Ascending aorta (tissue), 2 donors: ENCODE data around the gene CBLC. TPM values are rescaled to one million over a fixed set of nuclear protein-coding genes. Genes with fewer than 3 reads are reported as not detected.

ENCODE experiments used
- DNase-seq, 2 donors: peaks; one replicate each; pipeline ENCODE4 v3.0.0-alpha.2; 2019; ENCODE audit warnings: low spot score in 2 of 2
- H3K27ac ChIP-seq, 2 donors: fragments of 200-600 bp; sonication (generic); one replicate each; pipeline ENCODE4 v1.5.1; 2016 to 2017; ENCODE audit warnings: mild to moderate bottlenecking in 1 of 2
- H3K27me3 ChIP-seq: fragments of 200-600 bp; sonication (generic); one replicate; pipeline ENCODE4 v1.5.1; 2017
- H3K36me3 ChIP-seq, 2 donors: fragments of 200-600 bp; sonication (generic); one replicate each; pipeline ENCODE4 v1.5.1; 2016
- H3K4me1 ChIP-seq, 2 donors: fragments of 200-600 bp; sonication (generic); one replicate each; pipeline ENCODE4 v1.5.1; 2016 to 2017; ENCODE audit warnings: mild to moderate bottlenecking in 1 of 2
- H3K4me3 ChIP-seq, 2 donors: fragments of 200-600 bp; sonication (generic); one replicate each; pipeline ENCODE4 v1.5.1; 2016 to 2017; ENCODE audit warnings: mild to moderate bottlenecking in 1 of 2
- H3K9me3 ChIP-seq, 2 donors: fragments of 200-600 bp; sonication (generic); one replicate each; pipeline ENCODE4 v1.5.1; 2016
- CTCF ChIP-seq, 3 experiments: fragments of 200-600 bp in 2 of 3; fragments of 450-650 bp in 1 of 3; sonication (generic) in 2 of 3; IDR thresholded peaks; one replicate each; pipeline ENCODE4 v1.5.1; 2016 to 2019; ENCODE audit warnings: antibody characterized with exemption in 3 of 3, mild to moderate bottlenecking in 1 of 3, moderate library complexity in 1 of 3
- intact Hi-C: fragments of 100-400 bp; cut with DNase I; formaldehyde crosslinking; loops from one replicate; pipeline ENCODE4 v1.15.1; 2023
- total RNA-seq: library from RNA; depleted of rRNA; stranded (reverse); fragments of >200 nt; gene quantifications from one replicate; pipeline ENCODE4 v1.1.0, GENCODE V29; 2016

CBLC gene
- total RNA-seq, 1 donor from 2014 or later = not detected

- no peaks in the 10 kb centered on the region for H3K36me3 ChIP-seq
- H3K4me3 ChIP-seq = no peak overlapping the region
- peaks cover 5 to 8% of the 10 kb centered on the region in 2 donors for H3K4me1 ChIP-seq
- no peak overlapping the region for H3K27ac ChIP-seq
- no peak for DNase-seq
- TF ChIP-seq CTCF (IDR thresholded peaks at IDR 0.05) = no peak
- intact Hi-C loops = no loop called here
- H3K27me3 ChIP-seq = no peaks in the 10 kb centered on the region
- no peaks in the 10 kb centered on the region for H3K9me3 ChIP-seq
Observed at GRCh38 chr19:44803442-44804428, 26.0 kb downstream of the CBLC start.

DNA sequence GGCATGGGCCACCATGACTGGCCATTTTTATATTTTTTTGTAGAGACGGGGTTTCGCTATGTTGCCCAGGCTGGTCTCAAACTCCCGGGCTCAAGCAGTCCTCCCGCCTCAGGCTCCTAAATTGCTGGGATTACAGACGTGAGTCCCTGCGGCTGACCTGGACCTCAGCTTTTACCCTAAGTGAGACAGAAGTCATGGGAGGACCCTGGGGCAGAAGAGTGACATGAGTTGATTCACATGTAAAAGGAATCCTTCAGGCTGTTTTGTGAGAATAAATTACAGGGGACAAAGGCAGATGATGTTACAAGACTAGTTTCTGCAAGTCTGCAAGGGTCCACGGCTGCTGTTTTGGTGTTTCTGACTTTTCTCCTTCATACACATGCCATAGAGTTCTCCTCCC lies 28.6 kb downstream of the CBLC start:
- intact Hi-C loops = no loop called here

GRCh38 chr19:44807162-44807561 lies 29.5 kb downstream of the CBLC start:
- Histone ChIP-seq H3K9me3 (no peaks in the 10 kb centered on the region), H3K4me1 (peaks cover 7 to 34% of the 10 kb centered on the region in 2 donors), H3K27me3 (no peaks in the 10 kb centered on the region), H3K36me3 (peaks cover 3 to 9% of the 10 kb centered on the region in 2 donors), H3K27ac (peak overlapping the region; percentile 77 to 79), H3K4me3 (no peak overlapping the region)
- DNase-seq = no peak
- TF ChIP-seq CTCF (IDR thresholded peaks at IDR 0.05) = no peak
- intact Hi-C loops = no loop called here

More for the DNA sequence above, 28.6 kb downstream of the CBLC start:
- Histone ChIP-seq H3K9me3 (no peaks in the 10 kb centered on the region), H3K4me1 (peaks cover 5 to 28% of the 10 kb centered on the region in 2 donors), H3K27ac (no peak overlapping the region), H3K4me3 (no peak overlapping the region), H3K36me3 (peaks cover 0 to 3% of the 10 kb centered on the region in 2 donors), H3K27me3 (no peaks in the 10 kb centered on the region)
- no peak for TF ChIP-seq CTCF (IDR thresholded peaks at IDR 0.05)
- no peak for DNase-seq

GRCh38 chr19:44807652-44808462 lies 30.2 kb downstream of the CBLC start:
- peak in 1 of 2 donors; percentile 78 for DNase-seq
- peak in 2 of 3 experiments; percentile 37 to 59 for TF ChIP-seq CTCF (IDR thresholded peaks at IDR 0.05)
- Histone ChIP-seq H3K36me3 (peaks cover 7 to 13% of the 10 kb centered on the region in 2 donors), H3K4me3 (peak overlapping the region in 1 of 2 donors; percentile 88), H3K9me3 (no peaks in the 10 kb centered on the region), H3K27me3 (no peaks in the 10 kb centered on the region), H3K27ac (peak overlapping the region; percentile 77 to 79), H3K4me1 (peaks cover 7 to 40% of the 10 kb centered on the region in 2 donors)
- intact Hi-C loops = loop anchor here (2.0 kb wide), 1 partner anchor 37 kb away; no protein-coding TSS in a partner anchor
